ENCODE measurements around the gene RANBP2.

Gene RANBP2

GRCh38 chr2:108834620-108835019, 115.3 kb downstream of the RANBP2 start:
- no peak for DNase-seq (ENCODE audit: low read depth in 4 of 4, low spot score in 1 of 4)

- DNase-seq (ENCODE audit: low read depth in 4 of 4, low spot score in 1 of 4): no peak
Observed at GRCh38 chr2:108835040-108835439, 115.8 kb downstream of the RANBP2 start.
